ENCODE data around the gene POLA2. TPM values are rescaled to one million over a fixed set of nuclear protein-coding genes. Genes with fewer than 3 reads are reported as not detected.

Gene POLA2
- total and polyA plus RNA-seq, 9 of the 15 experiments (the other 6 are each of a cell fraction or from before 2014, with no cell fraction given) = 2.7 to 134 (median 44.4) TPM

GRCh38 chr11:65274735-65275682 is 13.2 kb downstream of the POLA2 start (continued):
- peak; percentile 94 for TF ChIP-seq TFAP4 (CRISPR knock-in tag; IDR thresholded peaks at IDR 0.05; ENCODE audit: borderline replicate concordance)
- TF ChIP-seq CXXC5 (CRISPR knock-in tag; IDR thresholded peaks at IDR 0.05) = peak; percentile 23
- no peak for TF ChIP-seq RERE (CRISPR knock-in tag; IDR thresholded peaks at IDR 0.05; ENCODE audit: borderline replicate concordance)
- peak; percentile 66; the same call in 1 of the 2 replicates for TF ChIP-seq MYC (IDR thresholded peaks at IDR 0.05; ENCODE audit: low read depth, low read length)
- no peak for TF ChIP-seq MYC (CRISPR knock-in tag; IDR thresholded peaks at IDR 0.05; ENCODE audit: borderline replicate concordance, low read depth)
- TF ChIP-seq GABPA (tag; conservative IDR thresholded peaks at IDR 0.05; ENCODE audit: low read depth) = 0 out of 2 replicates have a peak, but pooled peaks have one; percentile 44
- TF ChIP-seq MECOM (CRISPR knock-in tag; IDR thresholded peaks at IDR 0.05) = no peak
- TF ChIP-seq E2F8 (IDR thresholded peaks at IDR 0.05; ENCODE audit: low read depth, partially characterized antibody) = peak; percentile 67
- peak; percentile 18 for TF ChIP-seq PRDM10 (IDR thresholded peaks at IDR 0.05; ENCODE audit: partially characterized antibody)
- TF ChIP-seq ZNF395 (CRISPR knock-in tag; IDR thresholded peaks at IDR 0.05) = peak; percentile 64; the same call in 1 of the 2 replicates
